DND-41 (cell line): Measurements from ENCODE around the gene TAOK1.

Experiments used
- ATAC-seq: fragments of 200-7000 bp; cut with Tn5 transposase; 3 replicates; pipeline ENCODE4 v1.9.1; 2021; ENCODE audit warnings: low read depth; ENCODE audit not compliant: insufficient read depth
- DNase-seq: peaks from one replicate; pipeline ENCODE4 v3.0.0-alpha.2; 2020
- H2AFZ ChIP-seq: 2 replicates; pipeline ENCODE4 v1.6.0; 2012; ENCODE audit warnings: low read depth, low read length
- H3K27ac ChIP-seq: 2 replicates; pipeline ENCODE4 v1.5.1; 2012; ENCODE audit warnings: low read length, inconsistent platforms
- H3K27me3 ChIP-seq: fragments of 200-600 bp; sonication (generic); 2 replicates; pipeline ENCODE4 v1.6.0; 2012; ENCODE audit warnings: low read length, mild to moderate bottlenecking, inconsistent platforms; ENCODE audit not compliant: insufficient read depth, poor library complexity
- H3K36me3 ChIP-seq: 2 replicates; pipeline ENCODE4 v1.5.1; 2012; ENCODE audit warnings: low read length, inconsistent platforms; ENCODE audit not compliant: insufficient read depth
- H3K4me1 ChIP-seq: 2 replicates; pipeline ENCODE4 v1.5.1; 2012; ENCODE audit warnings: mild to moderate bottlenecking, low read length; ENCODE audit not compliant: insufficient read depth
- H3K4me2 ChIP-seq: 2 replicates; pipeline ENCODE4 v1.6.0; 2012; ENCODE audit warnings: mild to moderate bottlenecking, moderate library complexity, low read length, inconsistent platforms; ENCODE audit not compliant: insufficient read depth
- H3K4me3 ChIP-seq, 2 experiments: fragments of 200-600 bp in 1 of 2; shearing (Covaris generic) in 1 of 2; 2 replicates each; pipeline ENCODE4 v1.5.1; 2012 to 2016; ENCODE audit warnings: inconsistent platforms in 2 of 2, low read length in 2 of 2, mild to moderate bottlenecking in 2 of 2, low read depth in 1 of 2, moderate library complexity in 1 of 2
- H3K79me2 ChIP-seq: 2 replicates; pipeline ENCODE4 v1.6.0; 2012; ENCODE audit warnings: low read length, inconsistent platforms; ENCODE audit not compliant: insufficient read depth
- H3K9ac ChIP-seq: 2 replicates; pipeline ENCODE4 v1.6.0; 2012; ENCODE audit warnings: low read depth, mild to moderate bottlenecking, inconsistent platforms, low read length, moderate library complexity
- H3K9me3 ChIP-seq: 2 replicates; pipeline ENCODE4 v1.5.1; 2012; ENCODE audit warnings: low read length, moderate library complexity, mild to moderate bottlenecking, inconsistent platforms; ENCODE audit not compliant: insufficient read depth, severe bottlenecking
- H4K20me1 ChIP-seq: 2 replicates; pipeline ENCODE4 v1.6.0; 2012; ENCODE audit warnings: low read length; ENCODE audit not compliant: insufficient read depth
- EZH2 ChIP-seq: IDR thresholded peaks from 3 replicates; pipeline ENCODE4 v1.6.1; 2012; ENCODE audit warnings: borderline replicate concordance, low read depth, mild to moderate bottlenecking, moderate library complexity, low read length, inconsistent platforms; ENCODE audit not compliant: severe bottlenecking
- TF ChIP-seq, protein P1 (sequence below): IDR thresholded peaks from 2 replicates; pipeline ENCODE4 v1.5.1; 2012; ENCODE audit warnings: borderline replicate concordance, low read length, moderate library complexity, mild to moderate bottlenecking; ENCODE audit not compliant: poor library complexity, severe bottlenecking; ENCODE audit errors: extremely low read depth

The TAOK1 gene

DNA sequence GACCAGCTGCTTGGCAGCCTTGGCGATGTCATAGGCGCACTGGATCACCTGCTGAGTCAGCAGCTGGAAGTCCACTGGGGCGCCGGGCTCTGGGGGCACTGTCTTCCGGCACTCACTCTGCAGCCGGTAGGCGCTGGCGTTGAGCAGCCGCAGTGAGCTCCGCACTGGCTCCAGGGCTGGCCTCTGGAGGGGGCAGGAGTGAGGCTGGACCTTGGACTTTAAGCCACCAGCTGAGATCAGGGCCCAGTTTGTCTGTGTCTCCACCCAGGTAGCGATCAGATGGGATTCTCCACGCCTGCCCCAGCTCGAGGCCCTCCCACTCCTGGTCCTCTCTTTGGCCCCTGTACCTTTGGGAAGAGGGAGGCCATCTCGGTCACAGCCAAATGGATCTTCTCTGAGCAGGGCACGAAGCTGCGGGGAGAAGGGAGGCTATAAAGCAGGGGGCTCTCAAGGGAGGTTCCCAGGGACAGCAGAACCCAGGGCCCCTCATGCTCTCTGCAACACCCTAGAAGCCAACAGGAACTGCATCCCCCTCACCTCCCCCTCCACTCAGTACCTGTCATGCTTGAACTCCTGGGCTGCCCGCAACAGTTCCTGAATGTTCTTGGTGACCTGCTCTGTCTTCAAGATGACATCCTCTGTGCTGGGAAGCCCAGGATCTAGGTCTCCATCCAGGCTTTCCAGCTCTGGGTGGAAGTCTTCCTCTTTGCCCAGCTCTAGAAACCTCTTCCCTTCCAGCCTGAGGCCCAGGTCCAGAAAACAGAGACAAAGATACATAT, 184.8 kb downstream of the TAOK1 start:
- TF ChIP-seq EZH2: no peak
- TF ChIP-seq, protein P1, sequence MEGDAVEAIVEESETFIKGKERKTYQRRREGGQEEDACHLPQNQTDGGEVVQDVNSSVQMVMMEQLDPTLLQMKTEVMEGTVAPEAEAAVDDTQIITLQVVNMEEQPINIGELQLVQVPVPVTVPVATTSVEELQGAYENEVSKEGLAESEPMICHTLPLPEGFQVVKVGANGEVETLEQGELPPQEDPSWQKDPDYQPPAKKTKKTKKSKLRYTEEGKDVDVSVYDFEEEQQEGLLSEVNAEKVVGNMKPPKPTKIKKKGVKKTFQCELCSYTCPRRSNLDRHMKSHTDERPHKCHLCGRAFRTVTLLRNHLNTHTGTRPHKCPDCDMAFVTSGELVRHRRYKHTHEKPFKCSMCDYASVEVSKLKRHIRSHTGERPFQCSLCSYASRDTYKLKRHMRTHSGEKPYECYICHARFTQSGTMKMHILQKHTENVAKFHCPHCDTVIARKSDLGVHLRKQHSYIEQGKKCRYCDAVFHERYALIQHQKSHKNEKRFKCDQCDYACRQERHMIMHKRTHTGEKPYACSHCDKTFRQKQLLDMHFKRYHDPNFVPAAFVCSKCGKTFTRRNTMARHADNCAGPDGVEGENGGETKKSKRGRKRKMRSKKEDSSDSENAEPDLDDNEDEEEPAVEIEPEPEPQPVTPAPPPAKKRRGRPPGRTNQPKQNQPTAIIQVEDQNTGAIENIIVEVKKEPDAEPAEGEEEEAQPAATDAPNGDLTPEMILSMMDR: no peak
- Histone ChIP-seq H3K36me3 (peaks cover 79% of the 10 kb centered on the region), H3K9ac (no peak overlapping the region), H2AFZ (no peak overlapping the region), H3K4me1 (peaks cover 7% of the 10 kb centered on the region), H3K79me2 (peaks cover 6% of the 10 kb centered on the region), H4K20me1 (peaks cover 60% of the 10 kb centered on the region), H3K27me3 (no peaks in the 10 kb centered on the region), H3K4me3 (no peak overlapping the region), H3K9me3 (no peaks in the 10 kb centered on the region), H3K27ac (0 out of 2 replicates have a peak overlapping the region, but pooled peaks have one; percentile 10), H3K4me2 (no peak overlapping the region)
- no peak for DNase-seq
- no peak for ATAC-seq

DNA sequence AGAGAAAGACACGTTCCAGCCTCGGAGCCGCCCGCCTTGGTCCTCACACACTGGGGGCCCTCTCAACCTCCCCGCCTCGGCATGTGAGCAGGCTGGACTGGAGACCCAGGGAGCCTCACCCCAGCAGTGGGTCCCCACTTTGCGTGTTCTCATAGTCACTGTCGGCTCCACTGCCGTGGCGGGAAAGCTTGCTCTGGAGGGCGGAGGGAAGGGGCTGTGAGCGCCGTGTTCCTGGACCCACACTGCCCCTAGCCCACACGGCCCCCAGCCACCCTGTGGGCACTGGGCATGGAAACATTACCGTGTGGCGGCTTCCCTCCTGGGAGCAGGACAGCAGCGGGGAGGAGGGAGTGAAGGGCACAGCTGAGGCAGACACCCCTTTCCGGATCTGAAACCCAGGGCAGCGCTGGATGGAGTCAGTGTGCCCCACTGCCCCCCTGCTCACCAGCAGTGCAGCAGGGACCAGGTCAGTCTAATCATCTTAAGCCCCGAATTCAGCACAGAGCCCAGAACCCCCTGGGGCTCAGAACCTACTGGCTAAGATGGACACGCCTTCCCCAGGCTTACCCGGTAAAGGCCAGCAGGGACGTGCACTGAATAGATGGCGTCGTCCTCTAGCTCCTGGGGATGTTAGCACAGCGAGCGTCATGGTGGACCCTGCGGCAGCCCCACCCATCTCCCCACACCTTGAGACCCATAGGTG, 185.5 kb downstream of the TAOK1 start:
- no peak overlapping the region for H2AFZ ChIP-seq
- 0 out of 2 replicates have a peak overlapping the region, but pooled peaks have one; percentile 10 for H3K27ac ChIP-seq
- H3K4me2 ChIP-seq: no peak overlapping the region
- H3K27me3 ChIP-seq: no peaks in the 10 kb centered on the region
- ATAC-seq: no peak
- DNase-seq: no peak
- peaks cover 2% of the 10 kb centered on the region for H3K4me1 ChIP-seq
- H4K20me1 ChIP-seq: peaks cover 66% of the 10 kb centered on the region
- TF ChIP-seq, protein P1: no peak
- no peak for TF ChIP-seq EZH2
- 0 out of 2 replicates have a peak, but pooled peaks cover 4% of the 10 kb centered on the region for H3K79me2 ChIP-seq
- no peak overlapping the region for H3K4me3 ChIP-seq
- peaks cover 83% of the 10 kb centered on the region for H3K36me3 ChIP-seq
- no peak overlapping the region for H3K9ac ChIP-seq
- no peaks in the 10 kb centered on the region for H3K9me3 ChIP-seq

DNA sequence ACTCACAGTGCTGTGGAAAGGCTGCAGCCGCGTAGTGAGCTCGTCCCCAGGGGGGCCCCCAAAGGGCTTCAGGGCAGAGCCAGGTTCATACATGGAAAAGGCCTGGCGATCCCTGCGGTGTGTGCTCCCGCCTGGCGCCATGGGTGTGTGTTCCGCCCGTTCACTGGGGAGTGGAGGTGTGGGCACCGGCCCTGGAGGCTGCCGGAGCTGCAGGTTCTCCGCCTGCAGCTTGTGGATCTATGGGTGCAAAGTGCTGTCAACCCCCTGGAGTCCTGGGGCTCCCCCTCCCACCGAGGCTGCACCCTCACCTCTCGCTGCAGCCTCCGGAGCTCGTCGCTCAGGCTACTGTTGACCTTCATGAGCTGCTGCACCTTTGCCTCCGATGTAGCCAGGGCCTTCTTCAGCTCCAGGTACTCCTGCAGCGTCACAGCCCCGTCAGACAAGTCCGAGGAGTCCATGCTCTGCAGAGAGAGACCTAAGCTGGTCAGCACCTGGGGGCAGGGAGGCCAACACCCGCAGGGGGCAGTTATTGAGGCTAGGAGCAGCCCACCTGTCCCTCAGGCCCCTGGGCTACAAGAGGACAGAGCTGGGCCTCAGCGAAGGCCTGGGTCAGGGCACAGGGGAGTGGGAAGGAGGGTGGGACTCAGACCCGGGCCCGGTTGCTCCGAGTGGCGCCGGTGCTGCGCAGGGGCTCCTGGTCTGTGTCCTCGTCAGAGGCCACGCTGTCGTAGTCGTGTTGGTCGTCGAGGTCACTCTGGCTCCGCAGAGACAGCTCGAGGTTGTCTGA, 186.2 kb downstream of the TAOK1 start:
- H3K9me3 ChIP-seq: no peaks in the 10 kb centered on the region
- 0 out of 2 replicates have a peak, but pooled peaks cover 4% of the 10 kb centered on the region for H3K79me2 ChIP-seq
- no peak for TF ChIP-seq EZH2
- TF ChIP-seq, protein P1: no peak
- peaks cover 64% of the 10 kb centered on the region for H4K20me1 ChIP-seq
- no peak overlapping the region for H2AFZ ChIP-seq
- no peaks in the 10 kb centered on the region for H3K4me1 ChIP-seq
- no peak overlapping the region for H3K9ac ChIP-seq
- DNase-seq: no peak
- H3K27ac ChIP-seq: no peak overlapping the region
- H3K4me2 ChIP-seq: no peak overlapping the region
- H3K4me3 ChIP-seq: no peak overlapping the region
- H3K36me3 ChIP-seq: peaks cover 88% of the 10 kb centered on the region
- H3K27me3 ChIP-seq: no peaks in the 10 kb centered on the region
- ATAC-seq: no peak
